GM21367 (cell line): ENCODE measurements around the gene USP37.

Experiments used
- ATAC-seq: cut with Tn5 transposase; IDR thresholded peaks from one replicate; pipeline ENCODE4 v1.9.1; 2021; ENCODE audit not compliant: unreplicated experiment

The USP37 gene

GRCh38 chr2:218403810-218404209 is 164.3 kb downstream of the USP37 start:
- ATAC-seq, result no peak

- ATAC-seq, result no peak
Measured at GRCh38 chr2:218402911-218403411, 165.2 kb downstream of the USP37 start.

- no peak for ATAC-seq
Measured at GRCh38 chr2:218402491-218402901, 165.7 kb downstream of the USP37 start.

GRCh38 chr2:218401890-218402289 is 166.3 kb downstream of the USP37 start:
- no peak for ATAC-seq

- ATAC-seq, result no peak
Measured at GRCh38 chr2:218400930-218401881, 166.9 kb downstream of the USP37 start.
